ENCODE measurements around the gene ARRDC1. TPM values are rescaled to one million over a fixed set of nuclear protein-coding genes. Genes with fewer than 3 reads are reported as not detected.

ARRDC1 gene
- total and polyA plus RNA-seq, 9 of the 15 experiments (the other 6 are each of a cell fraction or from before 2014, with no cell fraction given): 0.21 to 45.3 (median 18.6) TPM

DNA sequence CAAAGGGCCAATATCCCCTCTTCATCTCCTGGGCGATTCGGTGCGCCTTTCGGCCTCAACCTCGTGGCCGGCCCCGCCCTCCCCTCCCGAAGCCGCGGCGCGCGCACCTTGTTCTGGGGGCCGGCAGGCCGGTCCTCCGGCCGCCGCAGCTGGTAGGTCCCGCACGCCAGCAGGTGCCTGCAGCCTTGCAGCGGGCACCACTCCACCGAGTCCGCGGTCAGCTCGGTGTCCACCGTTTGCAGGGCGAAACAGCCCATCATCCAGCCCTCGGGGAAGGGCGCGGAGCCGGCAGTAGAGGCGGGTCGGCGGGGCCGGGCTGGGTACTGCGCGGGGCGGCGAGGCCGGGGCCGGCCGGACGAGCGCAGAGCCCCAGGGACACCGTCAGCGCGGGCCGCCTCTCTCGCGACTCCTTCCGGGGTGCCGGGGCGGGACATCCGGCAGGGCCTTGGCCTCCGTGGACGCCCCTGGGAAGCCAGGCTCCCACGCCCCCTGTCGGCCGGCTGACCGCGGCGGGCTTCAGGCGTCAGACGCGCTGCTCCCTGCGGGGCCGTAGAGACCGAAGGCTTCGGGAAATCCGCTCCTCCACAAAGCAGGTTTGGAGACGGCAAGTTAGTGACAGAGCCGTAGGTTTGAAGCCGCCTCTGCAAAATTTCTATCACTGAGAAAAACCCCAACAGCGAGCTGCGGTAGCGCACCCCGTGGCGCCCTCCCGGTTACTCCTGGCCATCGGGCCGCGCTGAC is 26.8 kb upstream of the ARRDC1 start, which contains the start of gene DPH7 (continued):
- TF ChIP-seq CUX1 (CRISPR knock-in tag; IDR thresholded peaks at IDR 0.05) (no peak), SMC3 (conservative IDR thresholded peaks at IDR 0.05; ENCODE audit: insufficient read depth, low read depth, low read length) (0 out of 2 replicates have a peak, but pooled peaks have one; percentile 24), ZNF696 (CRISPR knock-in tag; conservative IDR thresholded peaks at IDR 0.05) (no peak), NFYB (IDR thresholded peaks at IDR 0.05; ENCODE audit: extremely low read depth, insufficient read length) (no peak), PYGO2 (tag; IDR thresholded peaks at IDR 0.05) (no peak), ILF3 (IDR thresholded peaks at IDR 0.05; ENCODE audit: borderline replicate concordance) (peak; percentile 82; the same call in 1 of the 2 replicates), HSF4 (CRISPR knock-in tag; IDR thresholded peaks at IDR 0.05; ENCODE audit: borderline replicate concordance) (no peak), NBN (IDR thresholded peaks at IDR 0.05; ENCODE audit: low read depth) (peak; percentile 70; the same call in 1 of the 2 replicates), SP2 (IDR thresholded peaks at IDR 0.05; ENCODE audit: extremely low read depth, low read depth, low read length, poor library complexity, severe bottlenecking) (peak; percentile 94), TAF1 (IDR thresholded peaks at IDR 0.05; ENCODE audit: control insufficient read depth, extremely low read depth, insufficient read depth, low read length, severe bottlenecking) (peak; percentile 81), ZBTB17 (CRISPR knock-in tag; IDR thresholded peaks at IDR 0.05) (peak; percentile 85), CCNT2 (IDR thresholded peaks at IDR 0.05; ENCODE audit: borderline replicate concordance, extremely low read depth, insufficient read length, low read depth, low read length) (peak; percentile 94), MED1 (CRISPR knock-in tag; IDR thresholded peaks at IDR 0.05; ENCODE audit: borderline replicate concordance) (no peak), ZKSCAN1 (IDR thresholded peaks at IDR 0.05; ENCODE audit: low read depth, low read length) (0 out of 2 replicates have a peak, but pooled peaks have one; percentile 27), XRCC5 (IDR thresholded peaks at IDR 0.05; ENCODE audit: low read depth, low read length) (peak; percentile 98), CBX3 (IDR thresholded peaks at IDR 0.05; ENCODE audit: borderline replicate concordance in 1 of 2, low read length in 2 of 2) (0 out of 3 replicates have a peak, but pooled peaks of 1 of the 2 experiments have one; percentile 46)
- TF ChIP-seq, protein P1, sequence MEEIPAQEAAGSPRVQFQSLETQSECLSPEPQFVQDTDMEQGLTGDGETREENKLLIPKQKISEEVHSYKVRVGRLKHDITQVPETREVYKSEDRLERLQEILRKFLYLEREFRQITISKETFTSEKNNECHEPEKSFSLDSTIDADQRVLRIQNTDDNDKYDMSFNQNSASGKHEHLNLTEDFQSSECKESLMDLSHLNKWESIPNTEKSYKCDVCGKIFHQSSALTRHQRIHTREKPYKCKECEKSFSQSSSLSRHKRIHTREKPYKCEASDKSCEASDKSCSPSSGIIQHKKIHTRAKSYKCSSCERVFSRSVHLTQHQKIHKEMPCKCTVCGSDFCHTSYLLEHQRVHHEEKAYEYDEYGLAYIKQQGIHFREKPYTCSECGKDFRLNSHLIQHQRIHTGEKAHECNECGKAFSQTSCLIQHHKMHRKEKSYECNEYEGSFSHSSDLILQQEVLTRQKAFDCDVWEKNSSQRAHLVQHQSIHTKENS (CRISPR knock-in tag; IDR thresholded peaks at IDR 0.05): no peak
- TF ChIP-seq, protein P2, sequence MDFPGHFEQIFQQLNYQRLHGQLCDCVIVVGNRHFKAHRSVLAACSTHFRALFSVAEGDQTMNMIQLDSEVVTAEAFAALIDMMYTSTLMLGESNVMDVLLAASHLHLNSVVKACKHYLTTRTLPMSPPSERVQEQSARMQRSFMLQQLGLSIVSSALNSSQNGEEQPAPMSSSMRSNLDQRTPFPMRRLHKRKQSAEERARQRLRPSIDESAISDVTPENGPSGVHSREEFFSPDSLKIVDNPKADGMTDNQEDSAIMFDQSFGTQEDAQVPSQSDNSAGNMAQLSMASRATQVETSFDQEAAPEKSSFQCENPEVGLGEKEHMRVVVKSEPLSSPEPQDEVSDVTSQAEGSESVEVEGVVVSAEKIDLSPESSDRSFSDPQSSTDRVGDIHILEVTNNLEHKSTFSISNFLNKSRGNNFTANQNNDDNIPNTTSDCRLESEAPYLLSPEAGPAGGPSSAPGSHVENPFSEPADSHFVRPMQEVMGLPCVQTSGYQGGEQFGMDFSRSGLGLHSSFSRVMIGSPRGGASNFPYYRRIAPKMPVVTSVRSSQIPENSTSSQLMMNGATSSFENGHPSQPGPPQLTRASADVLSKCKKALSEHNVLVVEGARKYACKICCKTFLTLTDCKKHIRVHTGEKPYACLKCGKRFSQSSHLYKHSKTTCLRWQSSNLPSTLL (IDR thresholded peaks at IDR 0.05): no peak

Data from K562 (cell line).